HepG2 (cell line): ENCODE data around the gene ZNF644. TPM values are rescaled to one million over a fixed set of nuclear protein-coding genes. Genes with fewer than 3 reads are reported as not detected.

ENCODE experiments used
- ARID5B ChIP-seq: IDR thresholded peaks from 2 replicates; pipeline ENCODE4 v1.4.0; 2020; ENCODE audit warnings: mild to moderate bottlenecking, missing genetic modification reagents
- ASH2L ChIP-seq: fragments of 300-600, 200-600 bp; sonication (generic); IDR thresholded peaks from 2 replicates; pipeline ENCODE4 v1.7.0; 2017; ENCODE audit warnings: low read depth, mild to moderate bottlenecking, moderate library complexity, mixed read lengths, low read length; ENCODE audit not compliant: insufficient read length
- FOSL2 ChIP-seq: sonication (generic); formaldehyde crosslinking; IDR thresholded peaks from 2 replicates; pipeline ENCODE4 v1.4.0; 2020; ENCODE audit warnings: missing genetic modification reagents
- HOMEZ ChIP-seq: IDR thresholded peaks from 2 replicates; pipeline ENCODE4 v1.6.1; 2016; ENCODE audit warnings: low read depth
- PAXIP1 ChIP-seq: sonication (generic); formaldehyde crosslinking; conservative IDR thresholded peaks from 2 replicates; pipeline ENCODE4 v1.4.0; 2020; ENCODE audit warnings: mild to moderate bottlenecking, missing genetic modification reagents, moderate library complexity
- SAP130 ChIP-seq: IDR thresholded peaks from 2 replicates; pipeline ENCODE4 v1.6.1; 2016; ENCODE audit warnings: low read depth
- SIX1 ChIP-seq: sonication (generic); formaldehyde crosslinking; IDR thresholded peaks from 2 replicates; pipeline ENCODE4 v1.4.0; 2020; ENCODE audit warnings: missing genetic modification reagents, borderline replicate concordance
- SOX13 ChIP-seq, 3 experiments: fragments of 450-650 bp in 1 of 3; sonication (generic) in 1 of 3; formaldehyde crosslinking in 1 of 3; IDR thresholded peaks in 2 of 3; conservative IDR thresholded peaks in 1 of 3; 2 replicates each; pipeline versions ENCODE4 v1.5.0 to v1.6.1; 2016 to 2020; ENCODE audit warnings: antibody characterized with exemption in 1 of 3, mild to moderate bottlenecking in 1 of 3, missing compliant biosample characterization in 1 of 3, missing genetic modification reagents in 1 of 3, moderate library complexity in 1 of 3
- SOX6 ChIP-seq, 2 experiments: fragments of 450-650 bp in 1 of 2; sonication (generic) in 1 of 2; formaldehyde crosslinking in 1 of 2; IDR thresholded peaks; 2 replicates each; pipeline versions ENCODE4 v1.4.0 to v1.6.1; 2017 to 2020; ENCODE audit warnings: antibody characterized with exemption in 1 of 2, mild to moderate bottlenecking in 1 of 2, missing genetic modification reagents in 1 of 2
- YY1 ChIP-seq: IDR thresholded peaks from 2 replicates; pipeline ENCODE4 v1.6.1; 2011; ENCODE audit warnings: low read length, low read depth, moderate library complexity, mild to moderate bottlenecking; ENCODE audit not compliant: insufficient read depth, insufficient replicate concordance
- ZBTB25 ChIP-seq: IDR thresholded peaks from 2 replicates; pipeline ENCODE4 v1.6.1; 2018; ENCODE audit warnings: missing genetic modification reagents
- ZBTB44 ChIP-seq: sonication (generic); formaldehyde crosslinking; IDR thresholded peaks from 2 replicates; pipeline ENCODE4 v1.4.0; 2020; ENCODE audit warnings: missing genetic modification reagents
- ZKSCAN5 ChIP-seq: sonication (generic); formaldehyde crosslinking; IDR thresholded peaks from 2 replicates; pipeline ENCODE4 v1.5.1; 2020; ENCODE audit warnings: mild to moderate bottlenecking, missing genetic modification reagents
- ZNF33B ChIP-seq: sonication (generic); formaldehyde crosslinking; IDR thresholded peaks from 2 replicates; pipeline ENCODE4 v1.5.1; 2020; ENCODE audit warnings: mild to moderate bottlenecking, missing genetic modification reagents
- ZNF607 ChIP-seq: sonication (generic); formaldehyde crosslinking; IDR thresholded peaks from 2 replicates; pipeline ENCODE4 v1.5.1; 2020; ENCODE audit warnings: missing genetic modification reagents, mild to moderate bottlenecking, borderline replicate concordance
- ZNF644 ChIP-seq: IDR thresholded peaks from 2 replicates; pipeline ENCODE4 v1.6.1; 2016; ENCODE audit warnings: low read depth
- polyA plus RNA-seq, 8 experiments: library from polyadenylated mRNA; depleted of rRNA in 3 of 8; stranded (reverse) in 7 of 8; unstranded in 1 of 8; fragments of >200 nt; fragmentation: Illumina TruSeq in 4 of 8; extraction: Trizol in 4 of 8; gene quantifications; 2 replicates each; pipeline versions ENCODE4 v1.2.1 to v1.2.3, GENCODE V29; 2011 to 2016; ENCODE audit warnings: low read depth in 4 of 8, missing spikeins in 1 of 8, mixed read lengths in 1 of 8; ENCODE audit not compliant: insufficient read depth in 1 of 8
- total RNA-seq, 5 experiments: library from RNA; depleted of rRNA; stranded (reverse); fragments of >200 nt; fragmentation: Illumina TruSeq; extraction: Trizol; gene quantifications; 2 replicates each; pipeline ENCODE4 v1.2.3, GENCODE V29; 2016; ENCODE audit warnings: low read depth in 1 of 5

The ZNF644 gene
- total and polyA plus RNA-seq, 2 of the 13 experiments (the other 11 are each of a cell fraction or from before 2014, with no cell fraction given): 17.7 to 51.7 TPM

- TF ChIP-seq ZBTB25 (0 out of 2 replicates have a peak, but pooled peaks have one; percentile 26), ASH2L (peak; percentile 43), ZNF33B (CRISPR knock-in tag) (no peak), ZNF607 (CRISPR knock-in tag) (no peak), ZKSCAN5 (CRISPR knock-in tag) (no peak), YY1 (peak; percentile 31), ARID5B (peak; percentile 29; the same call in 1 of the 2 replicates), FOSL2 (CRISPR knock-in tag) (peak; percentile 67), SOX13 (IDR thresholded peaks at IDR 0.05) (no peak), SOX13 (CRISPR knock-in tag; conservative IDR thresholded peaks at IDR 0.05 in 1 of 2, IDR thresholded peaks at IDR 0.05 in 1 of 2) (peak in 1 of 2 experiments; percentile 85; a peak in 2 of 4 replicates), SOX6 (IDR thresholded peaks at IDR 0.05) (no peak), SOX6 (CRISPR knock-in tag; IDR thresholded peaks at IDR 0.05) (peak; percentile 53; the same call in 1 of the 2 replicates), SIX1 (CRISPR knock-in tag) (peak; percentile 48; the same call in 1 of the 2 replicates), HOMEZ (CRISPR knock-in tag) (0 out of 2 replicates have a peak, but pooled peaks have one; percentile 26), ZBTB44 (CRISPR knock-in tag) (no peak), SAP130 (CRISPR knock-in tag) (0 out of 2 replicates have a peak, but pooled peaks have one; percentile 39), ZNF644 (CRISPR knock-in tag) (peak; percentile 97), PAXIP1 (0 out of 2 replicates have a peak, but pooled peaks have one; percentile 27)
These were observed 7.4 kb downstream of the ZNF644 start (continued) for GRCh38 chr1:91014475-91014874.
